Midbrain (tissue), 1 donor: Measurements from ENCODE around the gene IL11RA.

Experiments
- DNase-seq: peaks from one replicate; lab custom pipeline; 2025; lab: John Stamatoyannopoulos, UW

The IL11RA gene

DNA sequence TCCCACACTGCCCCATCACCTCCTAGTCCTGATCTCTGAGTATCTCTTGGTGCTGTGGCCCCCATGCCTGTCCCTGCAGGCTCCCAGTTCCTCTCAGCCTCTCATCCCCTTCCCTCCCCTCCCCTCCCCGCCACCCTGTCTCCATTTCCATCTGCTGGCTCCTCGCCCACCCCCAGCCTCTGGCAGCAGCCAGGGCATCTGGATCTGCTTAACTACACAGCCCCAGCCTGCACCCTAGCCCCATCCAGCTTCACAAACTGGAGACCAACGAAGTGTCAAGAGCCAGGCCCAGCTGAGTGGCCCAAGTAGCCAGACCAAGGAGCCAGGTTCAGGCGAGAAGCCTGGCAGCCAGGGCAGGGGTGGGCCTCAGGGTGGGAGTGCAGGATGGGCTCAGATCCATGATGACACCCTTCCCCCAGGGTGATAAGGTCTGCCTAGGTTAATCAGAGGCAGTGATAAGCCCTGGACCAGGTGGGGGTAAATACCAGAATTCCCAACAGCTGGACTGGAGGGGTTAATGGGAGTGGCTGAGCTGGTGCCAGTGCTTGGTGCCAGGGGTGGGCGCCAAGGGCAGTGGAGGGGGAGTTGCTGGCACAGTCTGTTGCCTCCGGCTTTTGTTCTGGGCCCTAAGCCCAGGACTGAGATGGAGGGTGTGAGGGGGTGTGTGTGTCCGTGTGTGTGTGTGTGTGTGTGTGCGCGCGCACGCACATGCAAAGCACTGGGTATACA is 2.5 kb downstream of the IL11RA start:
- peak; percentile 81 for DNase-seq

DNA sequence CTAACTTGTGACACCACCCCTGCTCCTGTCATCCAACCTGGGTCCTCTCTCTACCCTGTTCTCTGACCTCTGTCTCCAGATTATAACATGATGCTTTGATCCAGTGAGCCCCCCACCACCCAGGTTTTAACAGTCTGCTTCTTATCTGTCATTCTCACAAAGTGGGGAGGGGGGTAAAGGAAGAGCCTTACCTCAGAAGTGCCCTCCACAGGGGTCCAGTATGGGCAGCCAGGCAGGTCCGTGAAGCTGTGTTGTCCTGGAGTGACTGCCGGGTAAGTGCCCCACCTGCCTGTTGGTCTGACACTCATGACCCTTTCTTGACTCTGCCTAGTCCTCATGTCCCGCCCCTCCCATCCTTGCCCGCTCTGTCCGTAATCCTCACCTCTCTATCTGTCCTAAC is 3.4 kb downstream of the IL11RA start:
- DNase-seq, result no peak

DNA sequence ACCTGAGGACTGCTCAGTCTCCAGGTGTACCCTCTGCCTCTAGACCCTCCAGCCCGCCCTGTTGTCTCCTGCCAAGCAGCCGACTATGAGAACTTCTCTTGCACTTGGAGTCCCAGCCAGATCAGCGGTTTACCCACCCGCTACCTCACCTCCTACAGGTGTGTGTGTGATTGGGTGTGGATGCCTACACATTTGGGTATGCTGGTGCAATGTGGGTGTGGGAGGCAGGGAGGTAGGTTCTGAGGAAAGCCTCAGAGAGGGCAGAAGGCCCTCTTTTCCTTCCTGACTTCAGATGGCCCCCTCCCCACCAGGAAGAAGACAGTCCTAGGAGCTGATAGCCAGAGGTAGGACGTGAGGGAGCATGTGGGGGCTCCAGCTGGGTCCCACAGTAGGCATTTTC is 5.0 kb downstream of the IL11RA start:
- no peak for DNase-seq

DNA sequence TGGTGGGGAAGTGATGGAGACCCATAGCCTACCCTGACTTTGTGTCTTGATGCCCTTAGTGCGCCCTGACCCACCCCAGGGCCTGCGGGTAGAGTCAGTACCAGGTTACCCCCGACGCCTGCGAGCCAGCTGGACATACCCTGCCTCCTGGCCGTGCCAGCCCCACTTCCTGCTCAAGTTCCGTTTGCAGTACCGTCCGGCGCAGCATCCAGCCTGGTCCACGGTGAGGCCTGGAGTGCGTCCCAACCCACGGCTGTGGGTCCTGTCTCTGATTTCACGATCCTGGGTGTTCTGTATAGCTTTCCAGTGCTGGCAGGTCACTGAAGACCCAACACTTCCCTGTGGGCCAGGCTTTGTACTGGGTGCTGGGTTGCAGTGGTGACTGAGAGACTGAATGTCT is 6.5 kb downstream of the IL11RA start:
- DNase-seq, result no peak

DNA sequence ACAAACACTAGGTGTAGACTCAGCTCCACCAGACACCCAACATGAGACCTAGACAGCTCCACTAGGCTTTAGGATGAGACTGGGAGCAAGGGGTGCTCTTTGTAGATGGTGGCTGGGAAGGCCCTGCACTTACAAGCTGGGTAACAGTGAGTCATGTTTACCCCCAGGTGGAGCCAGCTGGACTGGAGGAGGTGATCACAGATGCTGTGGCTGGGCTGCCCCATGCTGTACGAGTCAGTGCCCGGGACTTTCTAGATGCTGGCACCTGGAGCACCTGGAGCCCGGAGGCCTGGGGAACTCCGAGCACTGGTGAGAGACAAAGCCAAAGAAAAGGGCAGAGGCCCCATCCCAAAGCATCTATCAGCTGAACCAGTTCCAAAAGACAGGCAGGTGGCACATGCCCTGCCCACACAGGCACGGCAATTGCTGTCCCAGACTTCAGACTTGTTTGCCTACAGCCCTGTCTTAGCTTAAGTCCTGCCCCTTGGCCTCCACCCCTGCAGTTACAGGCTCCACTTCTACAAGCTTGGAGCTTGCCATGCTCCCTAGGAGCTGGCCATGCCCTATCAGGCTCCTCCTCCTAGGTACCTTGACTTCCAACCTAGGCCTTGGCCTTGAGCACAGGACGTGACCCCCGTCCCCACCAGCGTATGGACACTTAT is 7.7 kb downstream of the IL11RA start:
- DNase-seq, result no peak

DNA sequence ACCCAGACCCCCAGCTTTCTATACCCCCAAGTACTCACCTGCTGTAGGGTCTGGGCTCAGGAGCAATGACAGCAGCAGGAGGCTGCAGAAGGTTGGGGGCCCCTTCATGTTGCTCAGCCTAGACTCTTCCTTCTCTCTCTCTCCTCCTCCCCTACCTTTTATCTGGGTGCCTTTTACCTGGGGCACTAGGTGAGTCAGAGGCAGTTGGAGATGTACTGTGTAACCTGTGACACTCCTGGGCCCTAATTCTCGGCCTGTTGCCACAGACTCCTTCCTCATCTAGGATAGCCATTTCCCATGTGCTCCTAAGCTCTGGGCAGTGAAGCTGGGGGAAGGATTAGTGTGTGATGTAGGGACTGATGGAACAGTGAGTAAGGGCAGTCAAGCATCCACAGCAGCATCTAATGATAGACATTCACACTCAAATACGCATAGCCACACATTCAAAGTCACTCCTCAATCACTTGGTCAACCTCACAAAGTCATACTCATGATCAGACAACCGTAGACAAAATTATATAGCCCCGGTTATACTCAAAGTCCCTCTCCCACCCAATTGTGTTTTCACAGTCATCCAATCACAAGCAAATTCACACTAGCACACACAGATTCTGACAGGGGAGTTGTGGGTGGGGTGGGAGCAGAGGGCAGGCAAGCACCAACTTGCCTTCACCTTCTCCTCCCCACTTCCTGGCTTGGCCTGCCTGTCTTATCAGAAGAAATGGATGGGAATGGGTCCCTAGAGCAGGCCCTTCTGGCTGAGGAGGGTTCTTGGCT is 10.7 kb downstream of the IL11RA start, which contains the start of gene CCL27:
Gene CCL27, minus strand, starts transcription at position 132 of the 777 bp plus-strand sequence. Its CDS starts 24 bp downstream, at position 108.
- no peak for DNase-seq

DNA sequence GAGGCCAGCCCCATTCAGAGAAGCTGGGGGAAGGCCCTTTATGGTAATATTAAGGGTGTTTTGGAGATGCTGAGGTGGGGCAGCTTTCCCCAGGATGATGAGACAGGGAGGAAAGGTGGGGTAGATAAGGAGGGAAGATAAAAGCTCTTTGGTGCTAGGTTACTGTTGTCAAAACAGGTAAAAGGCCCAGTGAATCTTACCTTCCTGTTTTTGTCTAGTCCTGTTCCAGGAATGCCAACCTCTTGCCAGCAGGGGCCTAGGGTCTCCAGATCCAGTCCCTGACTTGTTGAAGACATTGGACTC is 11.3 kb downstream of the IL11RA start:
- no peak for DNase-seq

DNA sequence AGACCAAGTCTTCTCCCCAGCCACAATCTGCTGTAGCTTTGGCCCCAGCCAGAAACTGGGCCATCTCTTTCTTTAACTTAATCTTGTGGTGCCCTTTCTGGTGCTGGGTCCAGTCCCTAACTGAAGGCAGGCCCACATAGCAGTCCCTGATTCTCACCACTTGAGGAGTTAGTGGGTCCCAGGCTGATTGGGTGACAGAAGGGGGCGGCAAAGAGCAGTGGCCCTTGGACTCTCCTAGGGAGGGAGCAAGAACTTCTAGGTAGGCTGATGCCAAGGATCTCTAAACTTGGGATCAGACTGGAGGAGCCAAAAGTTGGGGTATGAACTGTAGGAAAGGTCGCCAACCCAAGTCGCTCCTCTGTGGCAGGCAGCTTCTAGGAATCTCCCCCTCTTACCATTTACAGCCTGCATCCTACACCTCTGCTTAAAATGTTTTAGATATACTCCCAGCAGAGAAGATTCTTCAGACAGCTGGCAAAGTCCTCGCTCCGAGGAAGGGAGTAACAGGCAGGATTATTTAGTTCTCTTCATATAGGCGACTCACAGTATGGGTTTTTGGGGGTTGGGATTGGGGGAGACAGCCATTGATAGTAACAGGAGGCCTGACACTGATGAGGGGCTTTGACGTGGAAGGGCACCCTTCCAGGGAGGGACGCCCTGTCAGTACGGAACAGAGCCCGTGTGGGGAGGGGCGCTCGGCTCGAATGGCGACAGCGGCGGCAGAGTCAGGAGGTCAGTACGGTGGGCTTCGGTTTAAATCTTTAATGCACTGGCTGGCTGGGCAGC is 12.5 kb downstream of the IL11RA start:
- DNase-seq, result peak; percentile 84

DNA sequence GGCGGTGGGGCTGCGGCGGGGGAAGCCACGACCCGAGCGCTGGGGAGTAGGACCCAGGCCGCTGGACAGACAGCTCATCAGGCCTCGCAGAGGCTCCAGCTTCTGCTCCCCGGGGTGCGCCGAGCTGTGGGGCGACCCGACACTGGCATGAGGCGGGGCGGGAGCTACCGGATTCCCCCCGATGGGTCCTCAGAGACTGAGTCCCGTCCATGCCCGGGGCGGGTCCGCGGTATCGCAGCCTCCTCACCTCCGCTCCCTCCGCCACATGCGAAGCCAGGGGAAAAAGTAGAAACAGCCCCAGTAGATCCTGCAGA is 13.0 kb downstream of the IL11RA start:
- no peak for DNase-seq

DNA sequence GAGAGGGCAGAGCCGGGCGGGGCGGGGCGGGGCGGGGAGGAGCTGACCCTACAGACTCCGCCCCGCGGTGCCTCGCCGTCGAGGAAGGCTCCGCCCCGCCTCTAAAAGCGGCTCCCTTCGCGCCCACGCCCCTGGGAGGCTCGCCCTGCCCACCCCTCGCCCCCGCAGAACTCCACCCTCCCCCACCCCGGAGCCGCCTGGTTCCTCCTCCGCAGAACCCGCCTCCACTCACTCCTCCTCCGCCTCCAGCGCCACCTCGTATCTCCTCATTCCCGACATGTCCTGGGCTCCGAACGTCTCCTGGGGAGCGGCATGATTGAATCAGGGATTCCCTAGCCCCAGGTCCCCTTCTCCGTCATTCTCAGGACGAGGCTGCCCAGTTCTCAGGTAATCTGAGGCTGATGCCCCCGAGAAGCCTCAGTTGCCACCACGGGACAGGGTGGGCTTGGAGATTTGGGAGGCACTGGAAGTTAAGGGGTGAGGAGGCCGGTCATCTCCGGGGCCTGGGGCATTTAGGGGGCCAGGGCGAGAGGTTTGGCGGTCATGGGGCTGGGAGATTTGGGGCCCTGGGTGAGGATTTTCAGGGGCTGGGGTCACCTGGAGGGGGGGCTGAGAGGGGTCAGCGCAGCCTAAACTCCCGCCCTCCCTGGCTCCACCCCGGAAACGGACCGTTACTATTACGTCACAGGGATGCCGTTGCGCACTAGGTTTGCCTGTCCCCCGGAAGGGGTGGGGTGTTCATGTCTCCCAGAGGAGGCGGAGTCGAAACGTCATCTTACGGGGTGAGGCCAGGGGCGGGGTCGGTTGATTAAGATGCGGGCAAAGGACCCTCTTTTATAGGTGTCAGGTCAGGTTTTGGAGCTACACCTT is 13.6 kb downstream of the IL11RA start:
- DNase-seq, result peak; percentile 94

DNA sequence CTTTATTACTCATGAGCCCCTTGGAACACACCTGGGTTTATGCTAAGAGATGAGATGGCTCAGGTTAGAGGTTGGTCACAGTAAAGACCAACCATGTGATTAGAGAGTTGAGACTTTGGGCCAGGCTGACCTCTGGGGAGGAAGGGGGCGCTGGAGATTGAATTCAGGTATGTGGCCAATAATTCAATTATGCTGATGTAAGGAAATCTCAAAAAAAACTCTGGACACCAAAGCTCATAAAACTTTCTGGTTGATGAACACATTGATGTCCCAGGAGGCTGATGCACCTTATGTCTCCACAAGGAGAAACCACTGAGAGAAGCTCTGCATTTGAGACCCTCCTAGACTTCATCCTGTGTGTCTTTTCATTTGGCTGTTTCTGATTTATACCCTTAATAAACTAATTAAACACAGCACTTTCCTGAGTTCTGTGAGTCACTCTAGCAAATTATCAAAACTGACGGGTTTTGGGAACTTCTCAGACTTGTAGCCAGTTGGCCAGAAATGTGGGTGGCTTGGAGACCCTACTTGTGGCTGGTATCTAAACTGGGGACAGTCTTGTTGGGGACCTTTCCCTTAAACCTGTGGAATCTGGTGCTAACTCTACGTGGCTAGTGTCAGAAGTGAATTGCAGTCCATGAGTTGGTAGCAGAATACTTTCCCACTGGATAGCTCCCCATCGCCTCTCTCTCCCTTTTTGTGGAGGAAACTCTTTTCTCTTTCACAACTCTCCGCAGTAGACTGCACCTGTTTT is 18.0 kb downstream of the IL11RA start:
- DNase-seq, result no peak

DNA sequence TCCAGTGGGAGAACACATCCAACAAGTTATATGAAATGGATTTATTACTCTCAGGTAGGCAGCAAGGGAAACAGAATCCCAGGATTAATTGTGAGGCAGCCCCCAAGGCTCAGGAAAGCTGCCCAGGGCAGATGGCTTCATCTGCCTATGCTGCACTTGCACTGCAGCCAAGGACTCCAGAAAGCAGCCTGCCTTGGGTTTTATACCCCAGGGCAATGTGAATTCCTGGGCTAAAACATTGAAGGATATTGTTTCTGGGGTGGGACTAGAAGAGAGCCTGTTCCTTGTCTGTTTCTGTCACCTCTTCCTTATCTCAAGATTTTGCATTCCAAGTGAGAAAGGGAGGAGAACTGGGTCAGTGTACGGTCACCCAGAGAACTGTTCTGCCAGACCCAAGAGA is 19.3 kb downstream of the IL11RA start:
- no peak for DNase-seq

DNA sequence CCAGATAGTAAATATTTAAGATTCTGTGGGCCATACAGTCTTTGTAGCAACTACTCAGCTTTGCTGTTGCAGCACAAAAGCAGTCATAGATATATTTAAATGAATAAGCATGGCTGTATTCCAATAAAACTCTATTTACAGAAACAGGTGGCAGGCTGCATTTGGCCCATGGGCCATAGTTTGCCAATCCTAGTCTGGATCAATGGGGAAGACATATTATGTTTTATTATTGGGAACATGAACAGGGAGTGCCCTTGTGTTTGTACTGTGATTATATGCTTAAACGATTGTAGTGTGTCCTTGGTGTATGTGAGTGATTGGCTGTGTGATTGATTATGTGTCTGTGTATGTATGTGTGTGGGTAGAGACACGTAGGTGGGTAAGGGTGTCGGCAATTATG is 22.5 kb downstream of the IL11RA start:
- no peak for DNase-seq

DNA sequence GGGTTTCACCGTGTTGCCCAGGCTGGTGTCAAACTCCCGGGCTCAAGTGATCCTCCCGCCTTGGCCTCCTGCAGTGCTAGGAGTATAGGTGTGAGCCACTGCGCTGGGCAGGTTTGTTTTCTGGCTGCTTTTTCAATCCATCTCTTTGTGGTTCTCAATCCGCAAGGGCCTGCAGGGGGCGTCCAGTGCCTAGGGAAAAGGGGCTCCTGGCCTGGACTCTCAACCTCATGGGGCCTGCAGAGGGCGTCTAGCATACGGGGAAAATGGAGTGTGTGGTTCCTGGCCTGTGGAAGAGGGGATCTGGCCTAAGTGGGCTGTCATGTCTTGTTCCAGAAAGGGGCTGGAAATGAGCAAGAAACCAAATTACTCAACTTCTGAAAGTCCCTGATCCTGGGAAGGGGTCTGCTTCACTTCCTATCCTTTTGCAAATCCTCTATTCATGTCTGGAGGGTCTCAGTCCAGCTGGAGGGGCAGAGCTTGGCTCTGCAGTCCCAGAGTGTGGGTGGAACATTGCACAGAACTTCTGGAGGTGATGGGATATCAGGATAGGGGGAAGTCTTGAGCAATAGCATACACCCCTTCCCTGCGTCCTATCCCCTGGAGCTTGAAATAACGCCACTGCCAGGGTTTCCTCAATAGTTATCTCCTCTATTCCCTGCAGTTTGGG is 23.2 kb downstream of the IL11RA start:
- no peak for DNase-seq

DNA sequence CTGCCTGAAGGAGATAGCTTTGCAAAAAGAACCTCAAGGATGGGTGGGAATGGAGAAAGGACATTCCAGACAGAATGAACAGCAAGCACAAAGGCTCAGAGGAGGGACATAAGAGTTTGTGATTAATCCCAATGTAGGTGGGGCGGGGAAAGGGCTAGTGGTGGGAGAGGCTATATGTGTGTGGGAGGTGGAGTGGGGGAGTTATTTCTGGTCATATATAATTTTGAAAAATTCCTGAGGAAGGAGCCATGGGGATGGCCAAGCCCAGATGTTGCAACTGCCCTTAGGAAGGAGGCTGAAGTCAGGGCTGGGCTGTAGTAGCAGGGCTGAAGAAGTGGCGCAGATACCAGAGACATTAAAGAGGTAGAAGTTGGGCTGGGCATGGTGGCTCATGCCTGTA is 23.9 kb downstream of the IL11RA start:
- DNase-seq, result no peak

DNA sequence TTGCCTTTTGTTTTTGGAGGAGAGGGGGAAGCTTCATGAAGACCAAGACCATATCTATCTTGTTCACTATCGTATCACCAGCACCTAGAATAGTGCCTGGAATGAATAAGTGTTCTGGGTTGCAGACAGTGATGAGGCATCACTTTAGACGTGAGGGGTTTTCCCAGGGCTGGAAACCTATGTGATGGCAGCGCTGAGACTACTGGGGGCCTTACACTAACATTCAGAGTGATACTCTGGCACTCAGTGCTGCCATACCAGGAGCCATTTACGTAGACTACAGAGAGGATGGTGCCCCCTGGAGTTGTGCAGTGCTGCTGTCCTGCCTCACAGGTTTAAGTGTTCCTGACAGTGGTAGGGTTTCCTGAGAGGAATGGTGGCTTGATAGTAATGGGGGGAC is 32.2 kb downstream of the IL11RA start:
- DNase-seq, result no peak

DNA sequence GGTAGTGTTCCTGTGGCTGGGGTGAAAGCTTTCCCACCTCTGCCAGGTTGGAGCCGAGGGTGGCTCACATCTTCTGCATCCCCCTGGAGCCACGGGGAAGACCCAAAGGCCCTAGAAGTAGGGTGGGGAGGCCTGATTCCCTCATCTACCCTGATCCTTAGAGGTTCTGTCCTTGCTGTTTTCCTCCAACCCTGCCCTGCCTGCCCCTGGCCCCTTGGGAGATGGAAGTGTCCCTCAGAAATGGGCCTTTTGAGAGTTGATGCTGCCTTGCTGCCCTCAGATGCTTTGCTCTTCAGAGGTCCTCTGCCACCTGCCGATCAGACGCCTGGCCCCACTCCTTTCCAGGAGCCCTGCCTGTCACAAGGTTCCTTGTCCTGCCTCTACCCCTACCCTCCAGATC is 32.8 kb downstream of the IL11RA start:
- DNase-seq, result no peak

DNA sequence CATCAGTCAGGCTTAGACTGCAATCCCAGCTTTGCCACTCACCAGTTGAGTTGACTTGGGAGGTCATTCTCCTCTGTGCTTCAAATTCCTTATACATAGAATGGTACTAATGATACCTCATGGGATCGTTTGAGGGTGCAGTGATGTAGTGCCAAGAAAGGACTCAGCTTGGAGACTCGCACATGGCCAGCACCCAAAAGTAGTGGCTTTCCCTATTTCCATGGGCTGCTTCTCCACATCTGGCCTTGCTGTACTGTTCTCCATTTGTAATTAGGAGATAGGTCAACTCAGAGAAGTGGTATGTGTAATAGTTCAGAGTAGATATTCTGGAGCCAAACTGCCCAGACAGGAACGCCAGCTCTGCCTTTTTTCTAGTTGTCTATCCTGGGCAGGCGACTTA is 33.6 kb downstream of the IL11RA start:
- no peak for DNase-seq

DNA sequence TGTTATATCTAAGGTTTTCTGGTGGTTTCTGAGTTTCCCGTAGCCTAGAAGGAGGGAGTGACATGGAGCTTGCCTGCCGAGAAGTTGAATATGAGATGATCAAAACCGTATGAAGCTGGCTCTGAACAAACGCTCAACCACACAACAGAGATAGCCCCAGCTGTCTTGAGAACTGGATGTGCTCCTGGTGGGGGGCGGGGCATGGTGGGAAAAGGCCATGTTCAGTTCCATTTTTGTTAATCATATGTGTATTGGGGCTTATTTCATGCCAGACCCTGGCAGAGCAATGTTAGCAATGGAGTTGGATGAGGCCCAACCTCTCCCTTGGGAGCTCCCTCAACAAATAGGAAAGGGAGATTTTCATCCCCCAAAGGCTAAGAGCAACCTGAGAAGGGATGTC is 34.2 kb downstream of the IL11RA start:
- DNase-seq, result no peak

DNA sequence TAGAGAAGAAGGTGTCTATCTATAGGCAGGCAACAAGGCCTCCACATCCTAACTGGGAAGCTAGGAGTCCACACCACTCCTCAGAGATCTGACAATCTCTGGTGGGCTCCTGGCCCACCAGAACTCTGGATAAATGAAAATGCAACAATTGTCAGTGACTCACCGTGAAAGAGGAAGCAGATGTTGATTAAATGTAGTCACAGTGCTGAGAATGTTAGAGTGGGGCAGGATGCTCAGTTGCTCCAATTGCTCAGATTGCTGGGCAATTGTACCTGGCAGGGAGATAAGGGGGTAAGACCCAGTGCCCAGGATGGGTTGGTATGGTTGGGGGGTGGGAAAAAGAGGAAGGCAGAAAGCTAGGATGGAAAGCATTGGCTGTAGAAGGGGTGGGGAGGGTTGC is 34.7 kb downstream of the IL11RA start:
- DNase-seq, result no peak
